Hepatocyte (in vitro differentiated cells): ENCODE data around the gene TMEM236. TPM values are rescaled to one million over a fixed set of nuclear protein-coding genes. Genes with fewer than 3 reads are reported as not detected.

ENCODE experiments used
- DNase-seq: peaks from one replicate; pipeline ENCODE4 v3.0.0-alpha.2; 2016; ENCODE audit warnings: low spot score
- H2AFZ ChIP-seq: fragments of 200-600 bp; sonication (generic); 2 replicates; pipeline ENCODE4 v1.6.0; 2016; ENCODE audit warnings: antibody characterized with exemption, mild to moderate bottlenecking
- H3K27ac ChIP-seq: fragments of 200-600 bp; sonication (generic); 2 replicates; pipeline ENCODE4 v1.5.1; 2016; ENCODE audit warnings: mild to moderate bottlenecking
- H3K27me3 ChIP-seq: fragments of 200-600 bp; sonication (generic); 2 replicates; pipeline ENCODE4 v1.6.1; 2016
- H3K36me3 ChIP-seq: fragments of 200-600 bp; sonication (generic); replicated peaks from 2 replicates; pipeline ENCODE4 v1.5.1; 2016; ENCODE audit warnings: low read depth; ENCODE audit not compliant: insufficient read depth
- H3K4me1 ChIP-seq: fragments of 200-600 bp; sonication (generic); 2 replicates; pipeline ENCODE4 v1.5.1; 2016; ENCODE audit warnings: mild to moderate bottlenecking, moderate library complexity; ENCODE audit not compliant: insufficient read depth
- H3K4me2 ChIP-seq: fragments of 200-600 bp; sonication (generic); 2 replicates; pipeline ENCODE4 v1.6.0; 2016
- H3K4me3 ChIP-seq: fragments of 200-600 bp; sonication (generic); 2 replicates; pipeline ENCODE4 v1.5.1; 2016; ENCODE audit warnings: mild to moderate bottlenecking
- H3K79me2 ChIP-seq: fragments of 200-600 bp; sonication (generic); 2 replicates; pipeline ENCODE4 v1.6.0; 2017; ENCODE audit warnings: mild to moderate bottlenecking
- H3K9me2 ChIP-seq: fragments of 200-600 bp; sonication (generic); replicated peaks from 2 replicates; pipeline ENCODE4 v1.6.0; 2017; ENCODE audit warnings: mild to moderate bottlenecking; ENCODE audit not compliant: insufficient read depth
- H3K9me3 ChIP-seq: fragments of 200-600 bp; sonication (generic); 2 replicates; pipeline ENCODE4 v1.5.1; 2016; ENCODE audit warnings: low read depth, mild to moderate bottlenecking
- H4K20me1 ChIP-seq: fragments of 200-600 bp; sonication (generic); 2 replicates; pipeline ENCODE4 v1.6.0; 2016; ENCODE audit warnings: mild to moderate bottlenecking; ENCODE audit not compliant: insufficient read depth, poor library complexity, severe bottlenecking
- EZH2 ChIP-seq: fragments of 200-600 bp; sonication (generic); IDR thresholded peaks from 2 replicates; pipeline ENCODE4 v1.6.1; 2016; ENCODE audit warnings: antibody characterized with exemption, mild to moderate bottlenecking, borderline replicate concordance
- EZH2phosphoT487 ChIP-seq: fragments of 200-600 bp; sonication (generic); IDR thresholded peaks from one replicate; pipeline ENCODE4 v1.6.1; 2018; ENCODE audit warnings: antibody characterized with exemption, mild to moderate bottlenecking, low read depth, moderate library complexity; ENCODE audit not compliant: unreplicated experiment, severe bottlenecking
- WGBS: methylation state at CpG from one replicate; pipeline ENCODE4 v1.1.6; 2016; ENCODE audit warnings: low lambda C conversion rate; ENCODE audit errors: missing lambda C conversion rate; 5-methylcytosine and 5-hydroxymethylcytosine counted together
- polyA plus RNA-seq: library from polyadenylated mRNA; unstranded; fragments of >200 nt; fragmentation: Nextera tagmentation; extraction: Ambion mirVana; gene quantifications from 2 replicates; pipeline ENCODE4 v1.2.1, GENCODE V29; 2016
- total RNA-seq: library from RNA; depleted of rRNA; stranded (reverse); fragments of >200 nt; gene quantifications from 2 replicates; pipeline ENCODE4 v1.2.3, GENCODE V29; 2014
- TF ChIP-seq, protein P1 (sequence below): fragments of 200-600 bp; sonication (generic); IDR thresholded peaks from 2 replicates; pipeline ENCODE4 v1.5.1; 2016; ENCODE audit warnings: antibody characterized with exemption, mild to moderate bottlenecking; ENCODE audit not compliant: poor library complexity

The TMEM236 gene
- total and polyA plus RNA-seq, 2 experiments from 2014 or later = 0.08 to 0.80 TPM

GRCh38 chr10:17768496-17768895 lies 16.5 kb downstream of the TMEM236 start:
- H3K9me3 ChIP-seq = no peaks in the 10 kb centered on the region
- TF ChIP-seq, protein P1, sequence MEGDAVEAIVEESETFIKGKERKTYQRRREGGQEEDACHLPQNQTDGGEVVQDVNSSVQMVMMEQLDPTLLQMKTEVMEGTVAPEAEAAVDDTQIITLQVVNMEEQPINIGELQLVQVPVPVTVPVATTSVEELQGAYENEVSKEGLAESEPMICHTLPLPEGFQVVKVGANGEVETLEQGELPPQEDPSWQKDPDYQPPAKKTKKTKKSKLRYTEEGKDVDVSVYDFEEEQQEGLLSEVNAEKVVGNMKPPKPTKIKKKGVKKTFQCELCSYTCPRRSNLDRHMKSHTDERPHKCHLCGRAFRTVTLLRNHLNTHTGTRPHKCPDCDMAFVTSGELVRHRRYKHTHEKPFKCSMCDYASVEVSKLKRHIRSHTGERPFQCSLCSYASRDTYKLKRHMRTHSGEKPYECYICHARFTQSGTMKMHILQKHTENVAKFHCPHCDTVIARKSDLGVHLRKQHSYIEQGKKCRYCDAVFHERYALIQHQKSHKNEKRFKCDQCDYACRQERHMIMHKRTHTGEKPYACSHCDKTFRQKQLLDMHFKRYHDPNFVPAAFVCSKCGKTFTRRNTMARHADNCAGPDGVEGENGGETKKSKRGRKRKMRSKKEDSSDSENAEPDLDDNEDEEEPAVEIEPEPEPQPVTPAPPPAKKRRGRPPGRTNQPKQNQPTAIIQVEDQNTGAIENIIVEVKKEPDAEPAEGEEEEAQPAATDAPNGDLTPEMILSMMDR = no peak
- TF ChIP-seq EZH2 = no peak
- no peak for TF ChIP-seq EZH2phosphoT487
- no peak overlapping the region for H3K4me2 ChIP-seq
- H3K27ac ChIP-seq = no peak overlapping the region
- 93% methylated on average over 5 of the region's 5 CpGs for WGBS
- no peaks in the 10 kb centered on the region for H3K79me2 ChIP-seq
- H3K9me2 ChIP-seq = no peaks in the 10 kb centered on the region
- no peak overlapping the region for H3K4me3 ChIP-seq
- no peak for DNase-seq
- no peaks in the 10 kb centered on the region for H3K27me3 ChIP-seq
- H3K36me3 ChIP-seq = no peaks in the 10 kb centered on the region
- H3K4me1 ChIP-seq = no peaks in the 10 kb centered on the region
- H2AFZ ChIP-seq = no peak overlapping the region
- H4K20me1 ChIP-seq = no peaks in the 10 kb centered on the region

DNA sequence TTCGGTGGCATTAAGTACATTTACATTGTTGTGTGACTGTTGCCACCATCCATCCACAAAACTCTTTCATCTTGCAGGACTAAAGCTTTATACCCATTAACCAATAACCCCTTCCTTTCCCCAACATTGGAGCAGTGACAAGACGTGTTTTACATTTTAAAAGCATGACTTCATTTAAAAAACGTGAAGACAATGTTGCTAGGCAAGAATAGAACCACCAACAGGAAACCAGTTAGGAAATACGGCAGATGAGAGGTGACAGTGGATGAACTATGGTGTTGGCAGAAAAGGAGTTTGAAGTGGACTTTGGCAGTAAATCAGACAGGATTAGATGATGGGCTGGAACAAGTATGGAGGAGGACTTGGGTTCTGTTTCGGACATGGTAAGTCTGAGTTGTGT lies 17.0 kb downstream of the TMEM236 start:
- Histone ChIP-seq H3K9me2 (no peaks in the 10 kb centered on the region), H3K4me1 (no peaks in the 10 kb centered on the region), H3K4me2 (no peak overlapping the region), H3K4me3 (no peak overlapping the region), H3K9me3 (no peaks in the 10 kb centered on the region), H3K27me3 (no peaks in the 10 kb centered on the region), H3K27ac (no peak overlapping the region), H3K79me2 (no peaks in the 10 kb centered on the region), H2AFZ (no peak overlapping the region), H4K20me1 (no peaks in the 10 kb centered on the region), H3K36me3 (no peaks in the 10 kb centered on the region)
- WGBS = 84% methylated on average over 5 of the region's 5 CpGs
- DNase-seq = no peak
- TF ChIP-seq EZH2phosphoT487 = no peak
- TF ChIP-seq, protein P1 = no peak
- TF ChIP-seq EZH2 = no peak

DNA sequence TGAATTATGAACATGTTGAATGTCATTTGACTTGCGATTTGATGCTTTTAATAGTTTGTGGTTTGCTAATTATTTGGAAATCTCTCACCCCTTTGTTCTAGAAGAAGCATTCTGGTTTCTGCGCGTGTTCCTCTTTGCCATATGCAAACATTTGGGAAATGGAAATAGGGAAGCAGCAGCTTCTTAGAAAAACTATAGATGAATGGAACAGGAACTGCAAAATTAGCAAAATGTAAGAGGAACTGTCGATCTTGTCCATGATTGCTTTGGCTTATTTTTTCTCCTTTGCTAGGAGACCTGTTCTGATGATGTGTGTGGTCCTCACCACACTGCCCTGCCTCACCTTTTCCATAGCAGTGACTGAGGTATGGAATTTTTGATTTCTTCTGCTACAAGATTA lies 19.0 kb downstream of the TMEM236 start:
- Histone ChIP-seq H3K9me2 (no peaks in the 10 kb centered on the region), H3K4me1 (no peaks in the 10 kb centered on the region), H3K79me2 (no peaks in the 10 kb centered on the region), H3K4me2 (no peak overlapping the region), H3K4me3 (no peak overlapping the region), H3K27me3 (no peaks in the 10 kb centered on the region), H4K20me1 (no peaks in the 10 kb centered on the region), H3K9me3 (no peaks in the 10 kb centered on the region), H3K27ac (no peak overlapping the region), H3K36me3 (no peaks in the 10 kb centered on the region), H2AFZ (no peak overlapping the region)
- WGBS = 92% methylated on average over 4 of the region's 4 CpGs
- TF ChIP-seq EZH2phosphoT487 (no peak), EZH2 (no peak)
- TF ChIP-seq, protein P1 = no peak
- DNase-seq = no peak

DNA sequence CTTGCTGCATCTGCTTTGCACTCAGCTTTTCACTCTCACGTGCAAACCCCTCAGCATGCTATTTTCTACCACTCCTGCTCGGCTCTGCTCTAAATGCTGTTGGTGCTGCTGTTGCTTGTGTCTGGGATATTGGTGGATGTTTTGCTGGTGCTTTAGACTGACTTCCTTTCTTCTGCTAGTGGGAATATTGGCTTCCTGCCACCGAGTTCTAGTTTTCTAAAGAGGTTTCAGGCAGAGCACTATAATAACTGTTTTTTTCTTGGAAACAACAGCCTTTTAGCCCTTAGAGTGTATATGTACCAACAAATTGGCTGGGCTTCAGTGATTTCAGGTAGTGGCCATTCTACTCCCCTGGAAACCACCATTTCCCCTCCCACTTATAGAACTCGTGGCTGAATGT lies 27.8 kb downstream of the TMEM236 start:
- no peak overlapping the region for H3K27ac ChIP-seq
- no peak overlapping the region for H2AFZ ChIP-seq
- H3K4me2 ChIP-seq = no peak overlapping the region
- no peaks in the 10 kb centered on the region for H3K4me1 ChIP-seq
- TF ChIP-seq EZH2phosphoT487 = no peak
- TF ChIP-seq, protein P1 = no peak
- no peaks in the 10 kb centered on the region for H3K79me2 ChIP-seq
- no peaks in the 10 kb centered on the region for H3K9me3 ChIP-seq
- H3K9me2 ChIP-seq = no peaks in the 10 kb centered on the region
- H3K4me3 ChIP-seq = no peak overlapping the region
- WGBS = 81% methylated on average over 4 of the region's 4 CpGs
- DNase-seq = no peak
- no peaks in the 10 kb centered on the region for H3K36me3 ChIP-seq
- no peaks in the 10 kb centered on the region for H3K27me3 ChIP-seq
- no peaks in the 10 kb centered on the region for H4K20me1 ChIP-seq
